Omental fat pad (tissue), 4 donors: ENCODE measurements around the gene ATG2B. TPM values are rescaled to one million over a fixed set of nuclear protein-coding genes. Genes with fewer than 3 reads are reported as not detected.
A peak's percentile ranks its signal among the peaks of the same experiment; 100 is the strongest.

ENCODE experiments used
- ATAC-seq: fragments of 150-250 bp; one replicate; pipeline ENCODE4 v1.9.1; 2016; ENCODE audit warnings: mild to moderate bottlenecking, moderate library complexity; ENCODE audit not compliant: low FRiP score
- DNase-seq: peaks from one replicate; pipeline ENCODE4 v3.0.0-alpha.2; 2019; ENCODE audit warnings: low spot score
- total RNA-seq, 4 donors: library from RNA; depleted of rRNA; stranded (reverse); fragments of >200 nt; gene quantifications; one replicate each; pipeline ENCODE4 v1.1.0, GENCODE V29; 2016
- TF ChIP-seq, protein P1 (sequence below), 3 donors: fragments of 450-650 bp; IDR thresholded peaks; one replicate each; pipeline ENCODE4 v1.5.1; 2016 to 2017; ENCODE audit warnings: antibody characterized with exemption in 3 of 3, mild to moderate bottlenecking in 3 of 3, moderate library complexity in 2 of 3

ATG2B gene
- total RNA-seq, 4 donors from 2014 or later: 22.9 to 33.1 (median 27.3) TPM

DNA sequence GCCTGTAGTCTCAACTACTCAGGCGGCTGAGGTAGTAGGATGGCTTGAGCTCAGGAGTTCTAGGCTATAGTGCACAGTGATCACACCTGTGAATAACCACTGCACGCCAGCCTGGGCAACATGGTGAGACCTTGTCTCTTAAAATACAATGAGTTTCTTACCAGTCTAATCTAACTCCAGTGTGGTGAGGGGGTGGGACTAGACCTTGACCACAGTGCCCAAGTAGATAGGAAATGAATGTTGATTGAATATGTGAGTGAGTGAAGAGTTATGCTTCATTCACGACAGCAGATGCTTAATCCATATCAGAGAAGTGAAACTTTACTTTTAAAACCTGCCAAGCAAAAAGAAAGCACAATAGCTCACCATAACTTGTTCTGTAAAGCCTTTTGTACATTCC is 17.6 kb upstream of the ATG2B start:
- no peak for DNase-seq
- TF ChIP-seq, protein P1, sequence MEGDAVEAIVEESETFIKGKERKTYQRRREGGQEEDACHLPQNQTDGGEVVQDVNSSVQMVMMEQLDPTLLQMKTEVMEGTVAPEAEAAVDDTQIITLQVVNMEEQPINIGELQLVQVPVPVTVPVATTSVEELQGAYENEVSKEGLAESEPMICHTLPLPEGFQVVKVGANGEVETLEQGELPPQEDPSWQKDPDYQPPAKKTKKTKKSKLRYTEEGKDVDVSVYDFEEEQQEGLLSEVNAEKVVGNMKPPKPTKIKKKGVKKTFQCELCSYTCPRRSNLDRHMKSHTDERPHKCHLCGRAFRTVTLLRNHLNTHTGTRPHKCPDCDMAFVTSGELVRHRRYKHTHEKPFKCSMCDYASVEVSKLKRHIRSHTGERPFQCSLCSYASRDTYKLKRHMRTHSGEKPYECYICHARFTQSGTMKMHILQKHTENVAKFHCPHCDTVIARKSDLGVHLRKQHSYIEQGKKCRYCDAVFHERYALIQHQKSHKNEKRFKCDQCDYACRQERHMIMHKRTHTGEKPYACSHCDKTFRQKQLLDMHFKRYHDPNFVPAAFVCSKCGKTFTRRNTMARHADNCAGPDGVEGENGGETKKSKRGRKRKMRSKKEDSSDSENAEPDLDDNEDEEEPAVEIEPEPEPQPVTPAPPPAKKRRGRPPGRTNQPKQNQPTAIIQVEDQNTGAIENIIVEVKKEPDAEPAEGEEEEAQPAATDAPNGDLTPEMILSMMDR (IDR thresholded peaks at IDR 0.05): no peak
- no peak for ATAC-seq

DNA sequence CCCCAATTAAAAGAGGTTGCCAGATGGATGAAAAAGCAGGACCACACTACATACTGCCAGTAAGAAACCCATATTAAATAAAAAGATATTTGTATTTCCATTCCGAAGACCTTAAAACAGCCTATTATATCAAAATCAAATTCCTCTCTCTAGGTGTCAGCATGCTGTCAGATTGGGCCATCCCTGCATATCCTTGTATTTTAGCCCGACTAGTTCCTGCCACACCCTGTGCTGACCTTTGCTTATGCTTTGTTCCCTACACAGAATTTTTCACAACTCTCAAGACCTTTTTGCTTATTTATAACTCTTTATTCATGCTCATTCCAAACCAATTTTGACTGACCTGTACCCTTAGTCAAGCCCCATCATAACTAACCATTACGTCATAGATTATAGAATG is 13.0 kb upstream of the ATG2B start:
- DNase-seq: no peak
- no peak for ATAC-seq
- TF ChIP-seq, protein P1 (IDR thresholded peaks at IDR 0.05): no peak

DNA sequence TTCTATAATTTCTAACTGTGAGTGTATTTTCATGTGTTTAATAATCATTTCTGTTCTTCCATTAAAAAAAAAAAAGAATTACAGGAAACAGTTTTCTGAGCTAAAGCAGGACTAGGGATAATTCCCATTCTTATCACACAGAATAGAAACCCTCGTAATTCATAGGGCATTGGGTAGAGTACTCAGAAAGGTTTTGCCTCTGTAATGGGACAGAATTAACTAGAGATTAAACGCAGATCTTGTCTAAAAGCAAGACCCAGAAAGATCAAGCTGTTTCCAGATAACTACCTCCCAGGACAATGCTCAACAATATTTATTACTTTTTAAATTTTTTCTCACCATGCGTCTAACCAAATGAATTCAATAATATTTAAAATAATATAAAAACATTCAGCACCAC is 10.4 kb upstream of the ATG2B start:
- ATAC-seq: no peak
- no peak for DNase-seq
- TF ChIP-seq, protein P1 (IDR thresholded peaks at IDR 0.05): no peak

DNA sequence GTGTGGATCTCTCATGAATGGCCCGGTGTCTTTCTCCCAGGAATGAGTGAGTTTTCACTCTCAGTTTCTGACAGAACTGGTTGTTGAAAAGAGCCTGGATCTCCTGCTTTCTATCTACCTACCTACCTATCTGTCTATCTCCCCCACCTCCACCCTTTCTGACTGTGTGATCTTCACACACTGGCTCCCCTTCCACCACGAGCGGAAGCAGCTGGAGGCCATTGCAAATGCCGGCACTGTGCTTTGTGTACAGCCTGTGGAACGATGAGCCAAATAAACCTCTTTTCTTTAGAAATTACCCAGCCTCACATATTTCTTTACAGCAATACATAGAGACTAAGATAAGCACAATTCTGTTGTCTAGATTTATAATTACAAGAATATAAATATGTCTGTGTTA is 7.4 kb upstream of the ATG2B start:
- ATAC-seq (no peak), DNase-seq (no peak)
- TF ChIP-seq, protein P1 (IDR thresholded peaks at IDR 0.05): no peak

DNA sequence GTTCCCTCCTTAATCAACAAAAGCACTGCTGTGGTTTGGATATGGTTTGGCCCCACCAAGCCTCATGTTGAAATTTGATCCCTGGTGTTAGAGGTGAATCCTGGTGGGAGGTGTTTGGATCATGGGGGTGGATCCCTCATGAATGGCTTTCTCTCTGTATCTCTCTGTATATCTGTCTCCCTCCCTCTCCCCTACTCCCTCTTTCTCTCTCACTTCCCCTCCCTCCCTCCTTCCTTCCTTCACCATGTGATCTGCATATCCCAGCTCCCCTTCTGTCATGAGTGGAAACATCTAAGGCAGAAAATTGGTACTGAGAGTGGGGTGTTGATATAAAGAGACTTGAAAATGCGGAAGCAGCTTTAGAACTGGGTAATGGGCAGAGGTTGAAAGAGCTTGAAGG is 5.4 kb upstream of the ATG2B start:
- ATAC-seq: no peak
- DNase-seq: no peak
- TF ChIP-seq, protein P1 (IDR thresholded peaks at IDR 0.05): no peak

DNA sequence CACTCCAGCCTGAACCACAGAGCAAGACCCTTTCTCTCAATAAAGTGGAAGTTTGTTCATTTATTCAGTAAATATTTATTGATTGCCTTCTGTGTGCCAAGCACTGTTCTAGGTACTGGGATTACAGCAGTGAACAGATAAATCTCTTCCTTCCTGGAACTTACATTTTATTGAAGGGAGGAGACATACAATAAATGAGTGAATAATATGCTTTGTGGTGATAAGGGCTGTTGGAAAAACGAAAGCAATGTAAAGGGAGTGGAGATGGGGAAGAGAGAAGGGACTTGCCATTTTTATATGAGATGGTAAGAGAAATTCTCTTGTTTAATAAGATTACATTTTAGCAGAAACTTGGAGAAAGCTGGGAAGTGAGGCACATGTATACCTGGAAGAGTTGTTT is 1.8 kb upstream of the ATG2B start:
- ATAC-seq (no peak), DNase-seq (no peak)
- TF ChIP-seq, protein P1 (IDR thresholded peaks at IDR 0.05): no peak

DNA sequence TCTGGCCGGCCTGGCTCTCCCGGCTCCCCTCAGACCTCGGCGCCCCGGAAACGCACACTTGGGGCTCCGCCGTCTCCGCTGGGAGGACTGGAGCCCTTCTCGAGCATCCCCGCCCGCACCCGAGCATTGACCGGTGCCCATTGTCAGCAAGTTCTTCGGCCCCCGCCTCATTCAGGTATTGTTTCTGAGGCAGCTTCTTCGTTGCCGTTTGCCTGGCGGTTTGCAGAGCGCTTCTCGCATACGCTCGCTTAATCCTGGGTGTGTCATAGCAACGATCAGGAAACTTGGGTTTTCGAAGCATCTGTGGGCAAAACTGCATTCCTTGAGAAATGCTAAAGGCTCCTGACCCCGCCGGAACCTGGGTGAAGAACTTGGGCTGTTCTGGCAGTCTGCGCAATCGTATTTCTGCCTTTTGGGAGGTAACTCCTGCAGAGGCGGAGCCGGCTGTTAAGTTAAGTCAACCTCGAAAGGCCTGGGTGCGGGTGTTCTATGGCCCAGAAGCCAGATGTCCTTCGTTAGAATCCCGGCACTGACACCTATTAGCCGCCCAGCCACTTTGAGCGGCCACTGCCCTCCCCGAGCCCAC is 703 bp upstream of the ATG2B start:
- ATAC-seq (peak; percentile 63), DNase-seq (no peak)
- TF ChIP-seq, protein P1 (IDR thresholded peaks at IDR 0.05): no peak
